Measurements from ENCODE around the gene PTPRN2. TPM values are rescaled to one million over a fixed set of nuclear protein-coding genes. Genes with fewer than 3 reads are reported as not detected.

The PTPRN2 gene
- total and polyA plus RNA-seq, 2 donors (not counting 1 experiment from before 2014, with no cell fraction given), result 0.54 to 1.2 TPM

- H2AFZ ChIP-seq (ENCODE audit: low read length), result no peak overlapping the region
- no peak overlapping the region for H3K4me3 ChIP-seq (replicated peaks in 1 of 4; ENCODE audit: control extremely low read depth in 1 of 4, insufficient read depth in 1 of 4, low read depth in 3 of 4, low read length in 4 of 4)
- no peaks in the 10 kb centered on the region for H3K27me3 ChIP-seq (ENCODE audit: control insufficient read depth, insufficient read depth, low read length)
- no peaks in the 10 kb centered on the region for H3K4me1 ChIP-seq (ENCODE audit: control insufficient read depth, extremely low read depth, insufficient read depth, low read length)
- no peaks in the 10 kb centered on the region for H3K79me2 ChIP-seq (ENCODE audit: control insufficient read depth, insufficient read depth, low read length)
- H3K27ac ChIP-seq (ENCODE audit: insufficient read depth, low read length), result no peak overlapping the region
- peaks cover 13% of the 10 kb centered on the region for H3K9me3 ChIP-seq (ENCODE audit: control insufficient read depth, insufficient read depth, low read depth, low read length)
- no peak for DNase-seq (ENCODE audit: low read depth in 2 of 2)
- no peaks in the 10 kb centered on the region for H4K20me1 ChIP-seq (ENCODE audit: control insufficient read depth, extremely low read depth, insufficient read depth, low read length)
- no peak for TF ChIP-seq EZH2 (IDR thresholded peaks at IDR 0.05; ENCODE audit: low read length, missing control alignments)
- no peak for TF ChIP-seq CTCF (conservative IDR thresholded peaks at IDR 0.05 in 1 of 2, IDR thresholded peaks at IDR 0.05 in 1 of 2; ENCODE audit: low read depth in 1 of 2, low read length in 2 of 2)
- H3K36me3 ChIP-seq (ENCODE audit: control insufficient read depth, insufficient read depth, low read length), result no peaks in the 10 kb centered on the region
- no peak overlapping the region for H3K9ac ChIP-seq (ENCODE audit: insufficient read depth, low read length)
- no peak overlapping the region for H3K4me2 ChIP-seq (ENCODE audit: extremely low read depth, insufficient read depth, low read length)
These were observed 746.5 kb downstream of the PTPRN2 start for GRCh38 chr7:157840914-157841772.

- H2AFZ ChIP-seq (ENCODE audit: low read length), result no peak overlapping the region
- peaks cover 13% of the 10 kb centered on the region for H3K9me3 ChIP-seq (ENCODE audit: control insufficient read depth, insufficient read depth, low read depth, low read length)
- H3K4me2 ChIP-seq (ENCODE audit: extremely low read depth, insufficient read depth, low read length), result no peak overlapping the region
- no peaks in the 10 kb centered on the region for H3K4me1 ChIP-seq (ENCODE audit: control insufficient read depth, extremely low read depth, insufficient read depth, low read length)
- H3K9ac ChIP-seq (ENCODE audit: insufficient read depth, low read length), result no peak overlapping the region
- TF ChIP-seq EZH2 (IDR thresholded peaks at IDR 0.05; ENCODE audit: low read length, missing control alignments) (no peak), CTCF (conservative IDR thresholded peaks at IDR 0.05 in 1 of 2, IDR thresholded peaks at IDR 0.05 in 1 of 2; ENCODE audit: low read depth in 1 of 2, low read length in 2 of 2) (no peak)
- no peaks in the 10 kb centered on the region for H3K79me2 ChIP-seq (ENCODE audit: control insufficient read depth, insufficient read depth, low read length)
- H3K27me3 ChIP-seq (ENCODE audit: control insufficient read depth, insufficient read depth, low read length), result no peaks in the 10 kb centered on the region
- no peak overlapping the region for H3K4me3 ChIP-seq (replicated peaks in 1 of 4; ENCODE audit: control extremely low read depth in 1 of 4, insufficient read depth in 1 of 4, low read depth in 3 of 4, low read length in 4 of 4)
- DNase-seq (ENCODE audit: low read depth in 2 of 2), result no peak
- H3K27ac ChIP-seq (ENCODE audit: insufficient read depth, low read length), result no peak overlapping the region
- no peaks in the 10 kb centered on the region for H3K36me3 ChIP-seq (ENCODE audit: control insufficient read depth, insufficient read depth, low read length)
- no peaks in the 10 kb centered on the region for H4K20me1 ChIP-seq (ENCODE audit: control insufficient read depth, extremely low read depth, insufficient read depth, low read length)
These were observed 747.3 kb downstream of the PTPRN2 start for GRCh38 chr7:157840174-157840913.

GRCh38 chr7:157839672-157840167, 747.9 kb downstream of the PTPRN2 start:
- no peaks in the 10 kb centered on the region for H3K36me3 ChIP-seq (ENCODE audit: control insufficient read depth, insufficient read depth, low read length)
- H3K9ac ChIP-seq (ENCODE audit: insufficient read depth, low read length), result no peak overlapping the region
- DNase-seq (ENCODE audit: low read depth in 2 of 2), result no peak
- no peak overlapping the region for H2AFZ ChIP-seq (ENCODE audit: low read length)
- no peak for TF ChIP-seq EZH2 (IDR thresholded peaks at IDR 0.05; ENCODE audit: low read length, missing control alignments)
- TF ChIP-seq CTCF (conservative IDR thresholded peaks at IDR 0.05 in 1 of 2, IDR thresholded peaks at IDR 0.05 in 1 of 2; ENCODE audit: low read depth in 1 of 2, low read length in 2 of 2), result no peak
- no peak overlapping the region for H3K27ac ChIP-seq (ENCODE audit: insufficient read depth, low read length)
- no peaks in the 10 kb centered on the region for H3K4me1 ChIP-seq (ENCODE audit: control insufficient read depth, extremely low read depth, insufficient read depth, low read length)
- H3K4me3 ChIP-seq (replicated peaks in 1 of 4; ENCODE audit: control extremely low read depth in 1 of 4, insufficient read depth in 1 of 4, low read depth in 3 of 4, low read length in 4 of 4), result no peak overlapping the region
- peaks cover 13% of the 10 kb centered on the region for H3K9me3 ChIP-seq (ENCODE audit: control insufficient read depth, insufficient read depth, low read depth, low read length)
- no peaks in the 10 kb centered on the region for H3K27me3 ChIP-seq (ENCODE audit: control insufficient read depth, insufficient read depth, low read length)
- H4K20me1 ChIP-seq (ENCODE audit: control insufficient read depth, extremely low read depth, insufficient read depth, low read length), result no peaks in the 10 kb centered on the region
- H3K4me2 ChIP-seq (ENCODE audit: extremely low read depth, insufficient read depth, low read length), result no peak overlapping the region
- no peaks in the 10 kb centered on the region for H3K79me2 ChIP-seq (ENCODE audit: control insufficient read depth, insufficient read depth, low read length)

Measured in fibroblast of lung (primary cell).